HepG2 (cell line): ENCODE measurements around the gene ADCYAP1R1. TPM values are rescaled to one million over a fixed set of nuclear protein-coding genes. Genes with fewer than 3 reads are reported as not detected.
A peak's percentile ranks its signal among the peaks of the same experiment; 100 is the strongest.

ENCODE experiments used
- ATAC-seq: fragments of 200-7000 bp; cut with Tn5 transposase; 3 replicates; pipeline ENCODE4 v1.9.1; 2020; ENCODE audit warnings: mild to moderate bottlenecking, moderate library complexity
- BruUV-seq: library from RNA; stranded (reverse); fragments of 400-500 nt; replicated peaks from 2 replicates; lab custom pipeline; 2021; lab: Mats Ljungman, UMichigan
- CTCF ChIA-PET: fragments of 300-600 bp; formaldehyde crosslinking; extraction: SDS; loops from one replicate; lab custom pipeline; 2021; ENCODE audit warnings: low total read pairs, inconsistent platforms, low intra/inter-chr PET ratio; lab: Yijun Ruan, JAX
- POLR2A ChIA-PET: fragments of 350-600 bp; sonication (Branson Sonifier 250); formaldehyde crosslinking; loops from one replicate; lab custom pipeline; 2020; ENCODE audit warnings: antibody characterized with exemption, inconsistent platforms; lab: Yijun Ruan, JAX
- DNase-seq: peaks from one replicate; pipeline ENCODE4 v3.0.0-alpha.2; 2015; ENCODE audit warnings: low spot score
- FAIRE-seq: peaks from 3 replicates; lab custom pipeline; 2011; peaks lifted over from hg19 to GRCh38; lab: Jason Lieb, UNC
- H2AFZ ChIP-seq: one replicate; pipeline ENCODE4 v1.6.1; 2011; ENCODE audit warnings: low read length, inconsistent platforms
- H3K27ac ChIP-seq: fragments of 300-600 bp; 3 replicates; pipeline ENCODE4 v1.8.0; 2011; ENCODE audit warnings: mixed run types, mild to moderate bottlenecking, mixed read lengths, low read length, inconsistent platforms; ENCODE audit not compliant: insufficient read depth; ENCODE audit errors: extremely low read length
- H3K27me3 ChIP-seq, 2 experiments: fragments of 200-600 bp in 1 of 2; 2 replicates in 1 of 2; 3 replicates in 1 of 2; pipeline versions ENCODE4 v1.6.0 to v1.8.0; 2011; ENCODE audit warnings: low read length in 2 of 2, mild to moderate bottlenecking in 2 of 2, moderate library complexity in 2 of 2, inconsistent platforms in 1 of 2; ENCODE audit not compliant: insufficient read depth in 2 of 2, control insufficient read depth in 1 of 2
- H3K36me3 ChIP-seq, 2 experiments: fragments of 200-600 bp in 1 of 2; replicated peaks in 1 of 2; 2 replicates in 1 of 2; 3 replicates in 1 of 2; pipeline versions ENCODE4 v1.5.1 to v1.8.0; 2011; ENCODE audit warnings: low read length in 2 of 2, inconsistent platforms in 1 of 2; ENCODE audit not compliant: insufficient read depth in 2 of 2, control insufficient read depth in 1 of 2
- H3K4me1 ChIP-seq: 2 replicates; pipeline ENCODE4 v1.5.1; 2012; ENCODE audit warnings: low read length, inconsistent platforms; ENCODE audit not compliant: insufficient read depth
- H3K4me2 ChIP-seq: 2 replicates; pipeline ENCODE4 v1.6.0; 2011; ENCODE audit warnings: low read depth, low read length, inconsistent platforms
- H3K4me3 ChIP-seq, 3 experiments: fragments of 200-600 bp in 1 of 3; sonication (generic), shearing (Covaris generic) in 1 of 3; replicated peaks in 1 of 3; 2 replicates each; pipeline ENCODE4 v1.5.1; 2011 to 2016; ENCODE audit warnings: low read length in 3 of 3, inconsistent platforms in 2 of 3, low read depth in 2 of 3, mild to moderate bottlenecking in 2 of 3, control low read depth in 1 of 3, mixed read lengths in 1 of 3; ENCODE audit not compliant: insufficient read depth in 1 of 3
- H3K79me2 ChIP-seq: one replicate; pipeline ENCODE4 v1.6.1; 2011; ENCODE audit warnings: low read length, inconsistent platforms; ENCODE audit not compliant: insufficient read depth
- H3K9ac ChIP-seq: 2 replicates; pipeline ENCODE4 v1.6.0; 2011; ENCODE audit warnings: mild to moderate bottlenecking, low read depth, low read length, inconsistent platforms; ENCODE audit not compliant: insufficient read depth
- H3K9me3 ChIP-seq: 2 replicates; pipeline ENCODE4 v1.5.1; 2012; ENCODE audit warnings: mild to moderate bottlenecking, low read length
- H4K20me1 ChIP-seq: 2 replicates; pipeline ENCODE4 v1.6.0; 2011; ENCODE audit warnings: inconsistent platforms, mild to moderate bottlenecking, low read length, moderate library complexity; ENCODE audit not compliant: insufficient read depth
- ARHGAP35 ChIP-seq: sonication (generic); formaldehyde crosslinking; IDR thresholded peaks from 2 replicates; pipeline ENCODE4 v1.9.0; 2022; ENCODE audit warnings: mild to moderate bottlenecking, inconsistent platforms, moderate library complexity, missing genetic modification reagents, borderline replicate concordance
- ARID3A ChIP-seq: IDR thresholded peaks from 2 replicates; pipeline ENCODE4 v1.6.1; 2012; ENCODE audit warnings: low read depth, low read length, improper control_type of control experiment
- HDAC1 ChIP-seq: sonication (generic); formaldehyde crosslinking; IDR thresholded peaks from 2 replicates; pipeline ENCODE4 v1.5.1; 2020; ENCODE audit warnings: mild to moderate bottlenecking, missing genetic modification reagents
- HMGA1 ChIP-seq: sonication (generic); formaldehyde crosslinking; conservative IDR thresholded peaks from 2 replicates; pipeline ENCODE4 v1.4.0; 2020; ENCODE audit warnings: missing genetic modification reagents
- HNRNPUL1 ChIP-seq: fragments of 200-400 bp; formaldehyde crosslinking; IDR thresholded peaks from 2 replicates; pipeline ENCODE4 v1.6.1; 2017; ENCODE audit warnings: low read depth, mild to moderate bottlenecking, low read length, moderate library complexity
- MAFF ChIP-seq: IDR thresholded peaks from 2 replicates; pipeline ENCODE4 v1.6.1; 2011; ENCODE audit warnings: low read depth, low read length, improper control_type of control experiment
- MAFK ChIP-seq, 2 experiments: IDR thresholded peaks in 1 of 2; conservative IDR thresholded peaks in 1 of 2; 2 replicates each; pipeline ENCODE4 v1.6.1; 2011; ENCODE audit warnings: improper control_type of control experiment in 2 of 2, low read length in 2 of 2
- MATR3 ChIP-seq: sonication (generic); formaldehyde crosslinking; IDR thresholded peaks from 2 replicates; pipeline ENCODE4 v1.4.0; 2020; ENCODE audit warnings: missing genetic modification reagents
- SKIL ChIP-seq: sonication (generic); formaldehyde crosslinking; IDR thresholded peaks from 2 replicates; pipeline ENCODE4 v1.8.0; 2022; ENCODE audit warnings: missing genetic modification reagents, mild to moderate bottlenecking, moderate library complexity, borderline replicate concordance
- SP4 ChIP-seq: sonication (generic); formaldehyde crosslinking; IDR thresholded peaks from 2 replicates; pipeline ENCODE4 v1.8.1; 2023; ENCODE audit warnings: mild to moderate bottlenecking, missing genetic modification reagents
- SRY ChIP-seq: sonication (generic); formaldehyde crosslinking; IDR thresholded peaks from 2 replicates; pipeline ENCODE4 v1.8.0; 2022; ENCODE audit warnings: mild to moderate bottlenecking, missing genetic modification reagents
- SYNCRIP ChIP-seq: fragments of 200-400 bp; formaldehyde crosslinking; IDR thresholded peaks from 2 replicates; pipeline ENCODE4 v1.6.1; 2018; ENCODE audit warnings: mild to moderate bottlenecking, low read depth, low read length; ENCODE audit not compliant: insufficient read depth
- TAF15 ChIP-seq: fragments of 200-400 bp; formaldehyde crosslinking; IDR thresholded peaks from one replicate; pipeline ENCODE4 v1.6.1; 2018; ENCODE audit warnings: mild to moderate bottlenecking, low read depth, low read length; ENCODE audit not compliant: poor library complexity, severe bottlenecking
- TMF1 ChIP-seq: sonication (generic); formaldehyde crosslinking; IDR thresholded peaks from 2 replicates; pipeline ENCODE4 v1.8.1; 2022; ENCODE audit warnings: low read depth, missing genetic modification reagents
- ZNF3 ChIP-seq: IDR thresholded peaks from 2 replicates; pipeline ENCODE4 v1.7.0; 2017; ENCODE audit warnings: inconsistent platforms
- ZNF709 ChIP-seq: sonication (generic); formaldehyde crosslinking; IDR thresholded peaks from 2 replicates; pipeline ENCODE4 v1.5.0; 2020; ENCODE audit warnings: mild to moderate bottlenecking, missing genetic modification reagents
- ZNF816 ChIP-seq: sonication (generic); formaldehyde crosslinking; IDR thresholded peaks from 2 replicates; pipeline ENCODE4 v1.8.0; 2022; ENCODE audit warnings: missing genetic modification reagents, mild to moderate bottlenecking, borderline replicate concordance
- WGBS: methylation state at CpG from one replicate; pipeline ENCODE4 v1.1.6; 2017; ENCODE audit warnings: low lambda C conversion rate; 5-methylcytosine and 5-hydroxymethylcytosine counted together
- in situ Hi-C: cut with HindIII; loops from 2 replicates; pipeline ENCODE4 v1.10.0; 2017; ENCODE audit warnings: low pct_unique_long_range_greater_than_20kb; ENCODE audit not compliant: extremely low pct_ligation_motif_present
- intact Hi-C: fragments of 100-400 bp; cut with micrococcal nuclease; formaldehyde crosslinking; loops from one replicate; pipeline ENCODE4 v1.10.0; 2022; ENCODE audit not compliant: unreplicated experiment
- polyA plus RNA-seq, 8 experiments: library from polyadenylated mRNA; depleted of rRNA in 3 of 8; stranded (reverse) in 7 of 8; unstranded in 1 of 8; fragments of >200 nt; fragmentation: Illumina TruSeq in 4 of 8; extraction: Trizol in 4 of 8; gene quantifications; 2 replicates each; pipeline versions ENCODE4 v1.2.1 to v1.2.3, GENCODE V29; 2011 to 2016; ENCODE audit warnings: low read depth in 4 of 8, missing spikeins in 1 of 8, mixed read lengths in 1 of 8; ENCODE audit not compliant: insufficient read depth in 1 of 8
- total RNA-seq, 5 experiments: library from RNA; depleted of rRNA; stranded (reverse); fragments of >200 nt; fragmentation: Illumina TruSeq; extraction: Trizol; gene quantifications; 2 replicates each; pipeline ENCODE4 v1.2.3, GENCODE V29; 2016; ENCODE audit warnings: low read depth in 1 of 5

The ADCYAP1R1 gene
- total and polyA plus RNA-seq, 2 of the 13 experiments (the other 11 are each of a cell fraction or from before 2014, with no cell fraction given) = not detected

- Histone ChIP-seq H3K36me3 (no peaks in the 10 kb centered on the region), H2AFZ (no peak overlapping the region), H4K20me1 (no peaks in the 10 kb centered on the region), H3K27ac (no peak overlapping the region), H3K4me1 (no peaks in the 10 kb centered on the region), H3K9me3 (no peaks in the 10 kb centered on the region), H3K4me2 (no peak overlapping the region), H3K4me3 (no peak overlapping the region), H3K79me2 (no peaks in the 10 kb centered on the region), H3K27me3 (no peaks in the 10 kb centered on the region; a peak in 1 of 5 replicates), H3K9ac (no peak overlapping the region)
- ChIA-PET CTCF (no interaction called here), POLR2A (no interaction called here)
- no peak for FAIRE-seq
- no TSS peak for BruUV-seq
- intact Hi-C loops (no loop called here), in situ Hi-C loops (loop anchor here (10.0 kb wide), 1 partner anchor 598 kb away; no protein-coding TSS in a partner anchor)
- no peak for ATAC-seq
- DNase-seq = no peak
- 63% methylated on average over 6 of the region's 7 CpGs for WGBS
- TF ChIP-seq TAF15 (no peak), MAFF (peak; percentile 47; the same call in 1 of the 2 replicates), MAFK (conservative IDR thresholded peaks at IDR 0.05 in 1 of 2, IDR thresholded peaks at IDR 0.05 in 1 of 2; ENCODE audit: low read length in 2 of 2) (peak; percentile 8 to 43; a peak in 1 of 4 replicates)
- TF ChIP-seq, all 625 proteins: peak for 2
These were observed 85.1 kb downstream of the ADCYAP1R1 start for GRCh38 chr7:31137234-31137633.

GRCh38 chr7:31145339-31145738 is 93.2 kb downstream of the ADCYAP1R1 start:
- ChIA-PET CTCF (no interaction called here), POLR2A (no interaction called here)
- Histone ChIP-seq H4K20me1 (no peaks in the 10 kb centered on the region), H3K4me2 (no peak overlapping the region), H3K4me3 (no peak overlapping the region), H3K79me2 (no peaks in the 10 kb centered on the region), H2AFZ (no peak overlapping the region), H3K4me1 (no peaks in the 10 kb centered on the region), H3K36me3 (no peaks in the 10 kb centered on the region), H3K9me3 (no peaks in the 10 kb centered on the region), H3K9ac (no peak overlapping the region), H3K27me3 (no peaks in the 10 kb centered on the region), H3K27ac (no peak overlapping the region)
- intact Hi-C loops = no loop called here
- no peak for ATAC-seq
- in situ Hi-C loops = no loop called here
- DNase-seq = no peak
- FAIRE-seq = no peak
- BruUV-seq = no TSS peak
- no peak for TF ChIP-seq MATR3 (CRISPR knock-in tag)
- no peak for TF ChIP-seq TMF1 (CRISPR knock-in tag)
- TF ChIP-seq SYNCRIP = no peak
- TF ChIP-seq HMGA1 = no peak
- no peak for TF ChIP-seq SP4 (CRISPR knock-in tag)
- no peak for TF ChIP-seq ZNF816 (CRISPR knock-in tag)
- TF ChIP-seq ARID3A = no peak
- TF ChIP-seq ZNF709 (CRISPR knock-in tag) = no peak
- no peak for TF ChIP-seq SKIL
- no peak for TF ChIP-seq HDAC1 (CRISPR knock-in tag)
- no peak for TF ChIP-seq SRY (CRISPR knock-in tag)
- TF ChIP-seq ARHGAP35 (CRISPR knock-in tag) = no peak
- TF ChIP-seq HNRNPUL1 = no peak
- no peak for TF ChIP-seq ZNF3
